Amygdala (tissue), 56 donors: ENCODE data around the gene LCN10.
"Not testable (repeated sequence)": the region's sequence is repeated elsewhere in the genome, so short reads cannot be mapped to it uniquely, and the experiment has no call there.

Source experiments
- DNase-seq, 56 donors: peaks; one replicate each; lab custom pipeline; 2025; lab: John Stamatoyannopoulos, UW

LCN10 gene

GRCh38 chr9:136722093-136722968, 20.4 kb downstream of the LCN10 start:
- no peak for DNase-seq

GRCh38 chr9:136721339-136722092, 21.2 kb downstream of the LCN10 start:
- DNase-seq, result peak in 1 of 56 donors; percentile 24

- DNase-seq, result no peak
These were observed 21.8 kb downstream of the LCN10 start for GRCh38 chr9:136720898-136721338.

- DNase-seq, result peak in 9 of 56 donors; percentile 7 to 33 (median 23)
These were observed 22.4 kb downstream of the LCN10 start for GRCh38 chr9:136720251-136720897.

GRCh38 chr9:136719195-136719880, 23.4 kb downstream of the LCN10 start:
- DNase-seq, result no peak

- DNase-seq, result no peak
These were observed 24.2 kb downstream of the LCN10 start for GRCh38 chr9:136718345-136719194.

GRCh38 chr9:136717399-136717798, 25.3 kb downstream of the LCN10 start:
- DNase-seq, result no peak

GRCh38 chr9:136714893-136715274, 27.9 kb downstream of the LCN10 start:
- no peak for DNase-seq

GRCh38 chr9:136714096-136714892, 28.4 kb downstream of the LCN10 start:
- DNase-seq, result no peak

GRCh38 chr9:136713550-136713949, 29.2 kb downstream of the LCN10 start:
- peak in 3 of 56 donors; percentile 7 to 34 (median 10) for DNase-seq

GRCh38 chr9:136712690-136713544, 29.8 kb downstream of the LCN10 start:
- no peak for DNase-seq

- peak in 6 of 56 donors; percentile 13 to 56 (median 37) for DNase-seq
These were observed 30.7 kb downstream of the LCN10 start, which contains the start of gene DIPK1B for GRCh38 chr9:136711751-136712689. Gene DIPK1B, plus strand, starts transcription at chr9:136712572. Its CDS starts 94 bp downstream, at chr9:136712666.

GRCh38 chr9:136711219-136711648, 31.5 kb downstream of the LCN10 start:
- DNase-seq, result not testable (repeated sequence)

- no peak for DNase-seq
These were observed 32.2 kb downstream of the LCN10 start for GRCh38 chr9:136710543-136710942.

GRCh38 chr9:136709454-136710109, 33.2 kb downstream of the LCN10 start:
- no peak for DNase-seq
